GM18511 (cell line): ENCODE measurements around the gene MOAP1.
"Not testable (repeated sequence)": the region's sequence is repeated elsewhere in the genome, so short reads cannot be mapped to it uniquely, and the experiment has no call there.

Experiments used
- ATAC-seq: cut with Tn5 transposase; IDR thresholded peaks from one replicate; pipeline ENCODE4 v1.9.1; 2021; ENCODE audit warnings: mild to moderate bottlenecking, moderate library complexity; ENCODE audit not compliant: unreplicated experiment

Gene MOAP1

DNA sequence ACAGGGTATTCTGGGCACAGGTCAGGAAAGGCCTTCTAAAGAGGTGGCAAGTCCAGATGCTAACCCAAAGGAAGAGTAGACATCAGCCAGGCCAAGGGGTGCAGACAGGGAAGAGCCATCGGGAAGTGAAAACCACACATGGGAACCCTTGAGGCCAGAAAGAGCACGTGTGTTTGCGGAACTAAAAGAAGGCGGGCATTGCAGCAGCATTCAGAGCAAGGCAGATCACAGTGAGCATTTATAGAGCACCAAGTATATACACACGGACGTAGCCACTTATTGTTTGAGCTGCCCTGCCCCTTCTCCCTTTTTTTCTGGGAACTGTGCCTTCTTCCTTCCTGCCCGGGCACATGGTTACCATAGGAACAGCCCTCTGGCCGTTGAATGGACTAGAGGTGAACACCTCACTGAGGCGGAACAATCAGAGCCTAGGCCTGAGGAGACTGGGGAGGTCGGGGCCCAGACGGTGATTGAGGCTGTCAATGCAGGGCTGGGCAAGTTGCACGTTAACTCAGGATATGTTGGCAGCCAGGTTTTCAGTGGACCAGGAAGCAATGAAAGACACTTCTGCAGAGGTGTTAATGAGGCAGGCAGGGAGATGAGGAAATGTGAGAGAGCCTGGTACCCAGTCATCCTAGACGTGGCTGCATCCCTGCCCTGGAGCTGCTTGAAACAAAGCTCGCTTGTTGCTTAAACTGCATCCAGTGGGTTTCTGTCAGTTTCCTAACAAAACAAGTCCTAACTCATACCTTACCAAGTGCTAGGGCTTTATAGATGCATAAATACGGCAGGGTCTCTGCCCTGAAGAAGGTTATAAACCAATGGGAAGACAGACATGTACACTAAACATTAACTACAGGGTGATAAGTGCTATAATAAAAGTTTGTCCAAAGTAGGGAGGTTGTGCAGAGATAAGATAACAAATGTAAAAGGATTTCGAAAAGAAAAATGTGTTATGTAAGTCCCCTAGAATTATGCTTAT, 34.2 kb downstream of the MOAP1 start:
- ATAC-seq, result no peak

DNA sequence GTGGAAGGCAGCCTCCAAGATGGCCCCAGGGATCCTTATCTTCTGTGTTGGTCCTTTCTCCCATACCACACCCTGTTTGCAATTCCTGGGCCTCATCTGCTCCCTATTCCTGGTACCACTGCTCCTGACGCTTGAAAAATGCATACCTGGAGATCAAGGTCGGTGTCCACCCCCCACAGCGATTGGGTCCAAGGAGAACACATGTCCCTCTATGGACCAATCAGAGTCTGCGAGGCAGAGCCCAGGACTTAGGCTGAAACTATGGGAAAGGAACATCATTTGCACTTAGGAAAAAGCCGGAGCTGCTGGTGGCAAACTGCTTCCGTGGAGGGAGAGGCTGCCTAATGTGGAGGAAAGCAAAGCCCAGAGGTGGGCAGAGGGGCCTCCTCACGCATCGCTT, 35.7 kb downstream of the MOAP1 start:
- ATAC-seq, result no peak

DNA sequence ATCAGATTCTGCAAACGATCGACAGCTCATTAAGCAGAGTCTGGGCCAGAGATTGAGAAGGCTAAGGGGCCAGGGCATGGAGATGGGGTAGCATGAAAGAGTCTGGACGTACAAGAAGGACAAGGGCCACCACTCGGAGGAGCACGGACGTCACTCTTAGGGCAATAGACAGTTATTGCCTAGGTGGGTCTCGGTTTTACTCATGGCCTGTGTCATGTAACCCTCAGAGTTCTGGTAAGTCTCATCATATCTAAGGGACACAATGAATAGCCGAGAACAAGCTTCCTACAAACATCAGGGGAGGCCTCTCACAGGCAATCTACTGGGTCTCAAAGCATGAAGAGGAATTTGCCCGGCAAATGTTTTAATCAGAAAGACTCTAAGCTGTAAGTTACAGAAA, 38.6 kb downstream of the MOAP1 start:
- ATAC-seq, result no peak

DNA sequence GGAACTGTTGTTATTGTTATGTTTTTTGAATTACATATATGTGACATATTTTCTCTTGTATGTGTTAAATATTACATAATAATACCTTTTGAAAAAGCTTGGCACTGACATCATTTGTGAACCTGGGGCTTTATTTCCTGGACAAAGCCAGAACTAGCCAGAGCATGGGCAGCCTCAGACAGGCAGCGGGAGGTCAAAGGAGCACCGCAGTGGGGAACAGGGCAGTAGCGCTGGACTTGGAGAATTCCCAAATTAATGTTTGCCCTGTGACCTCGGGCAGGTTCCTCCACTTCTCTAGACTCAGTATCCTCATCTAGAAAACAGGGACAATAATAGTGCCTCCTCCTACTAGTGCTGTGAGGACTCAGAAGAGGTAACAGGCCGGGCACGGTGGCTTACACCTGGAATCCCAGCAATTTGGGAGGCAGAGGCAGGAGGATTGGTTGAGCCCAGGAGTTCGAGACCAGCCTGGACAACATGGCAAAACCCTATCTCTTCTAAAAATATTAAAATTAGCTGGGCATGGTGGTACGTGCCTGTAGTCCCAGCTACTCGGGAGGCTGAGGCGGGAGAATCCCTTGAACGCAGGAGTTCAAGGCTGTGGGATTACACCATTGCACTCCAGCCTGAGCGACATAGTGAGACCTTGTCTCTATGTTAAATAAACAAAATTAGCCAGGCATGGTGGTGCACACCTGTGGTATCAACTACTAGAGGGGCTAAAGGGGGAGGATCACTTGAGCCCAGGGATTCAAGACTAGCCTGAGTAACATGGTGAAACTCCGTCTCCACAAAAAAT, 41.6 kb downstream of the MOAP1 start:
- ATAC-seq, result no peak

GRCh38 chr14:93137864-93138263, 46.8 kb downstream of the MOAP1 start:
- ATAC-seq, result no peak

- not testable (repeated sequence) for ATAC-seq
Measured at GRCh38 chr14:93136508-93136907, 48.2 kb downstream of the MOAP1 start.

- ATAC-seq, result no peak
Measured at GRCh38 chr14:93136009-93136408, 48.7 kb downstream of the MOAP1 start.

DNA sequence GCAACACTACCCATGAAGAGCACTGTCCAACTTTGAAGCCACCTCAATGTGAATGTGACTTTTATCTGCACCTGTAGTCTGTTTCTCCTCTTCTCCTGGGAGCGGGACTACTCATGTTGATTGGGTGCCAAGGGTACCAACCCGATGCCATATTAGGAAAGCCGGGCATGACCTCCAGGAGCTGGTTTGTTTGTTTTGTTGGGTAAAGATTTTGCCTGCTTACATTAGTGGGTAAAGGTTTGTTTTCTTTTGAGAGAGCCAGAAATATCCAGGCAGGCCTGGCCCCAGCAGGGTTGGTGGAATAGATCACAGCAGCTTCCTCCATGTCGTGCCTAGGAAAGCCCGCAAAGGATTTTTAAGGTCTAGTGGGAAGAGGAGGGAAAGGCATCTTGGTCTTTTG, 49.3 kb downstream of the MOAP1 start:
- no peak for ATAC-seq

DNA sequence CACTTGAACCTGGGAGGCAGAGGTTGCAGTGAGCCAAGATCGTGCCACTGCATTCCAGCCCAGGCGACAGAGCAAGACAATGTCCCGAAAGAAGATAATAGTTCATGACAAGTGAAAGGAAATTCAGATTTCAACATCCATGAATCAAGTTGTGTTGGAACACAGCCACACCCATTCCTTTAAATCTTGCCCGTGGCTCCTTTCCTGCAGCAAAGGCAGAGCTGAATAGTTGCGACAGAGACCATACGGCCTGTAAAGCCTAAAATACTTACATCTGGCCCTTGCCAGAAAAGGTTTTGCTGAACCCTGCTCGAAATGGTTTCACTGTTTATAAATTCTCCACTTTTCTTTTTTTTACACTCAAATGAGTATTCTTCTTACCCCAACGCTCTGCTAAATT, 51.2 kb downstream of the MOAP1 start:
- ATAC-seq, result no peak

DNA sequence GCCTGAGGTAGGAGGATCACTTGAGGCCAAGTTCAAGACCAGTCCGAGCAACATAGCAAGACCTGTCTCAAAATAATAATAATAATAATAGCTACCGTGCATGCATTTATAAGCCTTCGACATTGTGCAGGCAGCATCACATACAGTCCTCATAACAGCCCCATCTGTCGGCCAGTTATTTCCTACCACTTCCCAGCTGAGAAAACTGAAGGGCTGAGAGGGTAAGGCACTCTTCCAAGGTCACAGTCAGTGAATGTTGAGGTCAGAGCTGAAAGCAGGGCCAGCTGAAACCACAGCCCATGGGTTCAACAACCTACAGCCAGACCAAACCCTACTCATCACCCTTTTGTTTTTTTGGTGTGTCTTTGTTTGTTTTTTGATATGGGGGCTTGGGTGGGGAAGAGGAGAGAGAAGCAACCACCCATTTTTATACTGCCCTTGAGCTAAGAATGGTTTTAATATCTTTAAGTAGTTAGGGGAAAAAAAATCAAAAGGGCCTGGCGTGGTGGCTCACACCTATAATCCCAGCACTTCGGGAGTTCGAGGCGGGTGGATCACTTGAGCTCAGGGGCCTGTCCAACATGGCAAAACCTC, 52.1 kb downstream of the MOAP1 start:
- no peak for ATAC-seq
